K562 (cell line): Measurements from ENCODE around the gene CRYGB. TPM values are rescaled to one million over a fixed set of nuclear protein-coding genes. Genes with fewer than 3 reads are reported as not detected.

Experiments used
- EZH2 ChIP-seq: IDR thresholded peaks from 2 replicates; pipeline ENCODE4 v1.6.1; 2012; ENCODE audit warnings: low read depth, mild to moderate bottlenecking, inconsistent platforms, low read length, borderline replicate concordance
- MAX ChIP-seq: sonication (generic); formaldehyde crosslinking; IDR thresholded peaks from 2 replicates; pipeline ENCODE4 v1.9.0; 2022; ENCODE audit warnings: mild to moderate bottlenecking, missing genetic modification reagents
- MGA ChIP-seq: fragments of 450-650 bp; IDR thresholded peaks from 2 replicates; pipeline ENCODE4 v1.6.1; 2016; ENCODE audit warnings: mild to moderate bottlenecking, moderate library complexity
- RBM14 ChIP-seq: fragments of 200-400 bp; formaldehyde crosslinking; IDR thresholded peaks from 2 replicates; pipeline ENCODE4 v1.6.1; 2018; ENCODE audit warnings: low read depth, mild to moderate bottlenecking, low read length, moderate library complexity, borderline replicate concordance; ENCODE audit not compliant: insufficient read depth
- SMARCC2 ChIP-seq: fragments of 450-650 bp; IDR thresholded peaks from 2 replicates; pipeline ENCODE4 v1.6.1; 2017; ENCODE audit warnings: antibody characterized with exemption, moderate library complexity, mild to moderate bottlenecking, low read depth
- ZNF184 ChIP-seq: sonication (generic); formaldehyde crosslinking; IDR thresholded peaks from 2 replicates; pipeline ENCODE4 v1.5.0; 2020; ENCODE audit warnings: missing genetic modification reagents
- ZNF609 ChIP-seq: sonication (generic); formaldehyde crosslinking; IDR thresholded peaks from 2 replicates; pipeline ENCODE4 v1.8.1; 2023; ENCODE audit warnings: missing genetic modification reagents, mild to moderate bottlenecking, borderline replicate concordance
- polyA plus RNA-seq, 8 experiments: library from polyadenylated mRNA; depleted of rRNA in 4 of 8; stranded (reverse) in 5 of 8; unstranded in 3 of 8; fragments of >200 nt; fragmentation: Nextera tagmentation in 2 of 8; fragmentation: Illumina TruSeq in 1 of 8; extraction: Ambion mirVana in 2 of 8; extraction: Trizol in 1 of 8; gene quantifications; 2 replicates each; pipeline versions ENCODE4 v1.2.1 to v1.2.3, GENCODE V29; 2011 to 2014; ENCODE audit warnings: inconsistent platforms in 1 of 8, missing spikeins in 1 of 8
- total RNA-seq, 7 experiments: library from RNA; depleted of rRNA in 6 of 7; stranded (reverse); fragments of >200 nt in 6 of 7; fragmentation: Illumina TruSeq in 2 of 7; extraction: Trizol in 2 of 7; gene quantifications; 2 replicates each; pipeline versions ENCODE4 v1.2.1 to v1.2.3, GENCODE V29; 2011 to 2021; ENCODE audit warnings: low replicate concordance in 1 of 7

Gene CRYGB
- total and polyA plus RNA-seq, 9 of the 15 experiments (the other 6 are each of a cell fraction or from before 2014, with no cell fraction given), result not detected

- TF ChIP-seq MGA (no peak; the same call in 1 of the 2 replicates), EZH2 (no peak), ZNF184 (CRISPR knock-in tag) (no peak), RBM14 (no peak), ZNF609 (CRISPR knock-in tag) (no peak), MAX (CRISPR knock-in tag) (no peak), SMARCC2 (no peak)
Measured at GRCh38 chr2:208172125-208172524, 26.2 kb upstream of the CRYGB start (continued).
